Endothelial cell (in vitro differentiated cells): Measurements from ENCODE around the gene MRTFB. TPM values are rescaled to one million over a fixed set of nuclear protein-coding genes. Genes with fewer than 3 reads are reported as not detected.

Experiments
- DNase-seq: peaks from one replicate; pipeline ENCODE4 v3.0.0; 2021; ENCODE audit warnings: low spot score
- H3K27ac Mint-ChIP-seq: one replicate; pipeline ENCODE4 v1.8.0; 2021; ENCODE audit warnings: mixed read lengths, inconsistent platforms; ENCODE audit not compliant: unreplicated experiment
- H3K27me3 Mint-ChIP-seq: one replicate; pipeline ENCODE4 v1.8.0; 2021; ENCODE audit warnings: mild to moderate bottlenecking, moderate library complexity, mixed read lengths, inconsistent platforms; ENCODE audit not compliant: unreplicated experiment
- H3K36me3 Mint-ChIP-seq: one replicate; pipeline ENCODE4 v1.8.0; 2021; ENCODE audit warnings: mild to moderate bottlenecking, low read depth, mixed read lengths, inconsistent platforms; ENCODE audit not compliant: unreplicated experiment
- H3K4me1 Mint-ChIP-seq: one replicate; pipeline ENCODE4 v1.8.0; 2021; ENCODE audit warnings: mild to moderate bottlenecking, mixed read lengths, inconsistent platforms; ENCODE audit not compliant: unreplicated experiment
- H3K4me3 Mint-ChIP-seq: one replicate; pipeline ENCODE4 v1.8.0; 2021; ENCODE audit warnings: mild to moderate bottlenecking, mixed read lengths, inconsistent platforms; ENCODE audit not compliant: unreplicated experiment
- H3K9me3 Mint-ChIP-seq: one replicate; pipeline ENCODE4 v1.8.0; 2021; ENCODE audit warnings: mixed read lengths, inconsistent platforms; ENCODE audit not compliant: unreplicated experiment
- total RNA-seq: library from RNA; stranded (reverse); fragmentation: NEBNext Ultra II Directional; extraction: Animal tissue kit (Norgen Biotek cat#: 25700); gene quantifications from one replicate; pipeline ENCODE4 v1.2.1, GENCODE V29; 2021; ENCODE audit not compliant: unreplicated experiment
- TF ChIP-seq, protein P1 (sequence below): fragments of 200-600 bp; sonication (generic); IDR thresholded peaks from one replicate; pipeline ENCODE4 v1.5.0; 2021; ENCODE audit warnings: antibody characterized with exemption; ENCODE audit not compliant: unreplicated experiment

The MRTFB gene
- total RNA-seq, 1 donor from 2014 or later, result 51.3 TPM

DNA sequence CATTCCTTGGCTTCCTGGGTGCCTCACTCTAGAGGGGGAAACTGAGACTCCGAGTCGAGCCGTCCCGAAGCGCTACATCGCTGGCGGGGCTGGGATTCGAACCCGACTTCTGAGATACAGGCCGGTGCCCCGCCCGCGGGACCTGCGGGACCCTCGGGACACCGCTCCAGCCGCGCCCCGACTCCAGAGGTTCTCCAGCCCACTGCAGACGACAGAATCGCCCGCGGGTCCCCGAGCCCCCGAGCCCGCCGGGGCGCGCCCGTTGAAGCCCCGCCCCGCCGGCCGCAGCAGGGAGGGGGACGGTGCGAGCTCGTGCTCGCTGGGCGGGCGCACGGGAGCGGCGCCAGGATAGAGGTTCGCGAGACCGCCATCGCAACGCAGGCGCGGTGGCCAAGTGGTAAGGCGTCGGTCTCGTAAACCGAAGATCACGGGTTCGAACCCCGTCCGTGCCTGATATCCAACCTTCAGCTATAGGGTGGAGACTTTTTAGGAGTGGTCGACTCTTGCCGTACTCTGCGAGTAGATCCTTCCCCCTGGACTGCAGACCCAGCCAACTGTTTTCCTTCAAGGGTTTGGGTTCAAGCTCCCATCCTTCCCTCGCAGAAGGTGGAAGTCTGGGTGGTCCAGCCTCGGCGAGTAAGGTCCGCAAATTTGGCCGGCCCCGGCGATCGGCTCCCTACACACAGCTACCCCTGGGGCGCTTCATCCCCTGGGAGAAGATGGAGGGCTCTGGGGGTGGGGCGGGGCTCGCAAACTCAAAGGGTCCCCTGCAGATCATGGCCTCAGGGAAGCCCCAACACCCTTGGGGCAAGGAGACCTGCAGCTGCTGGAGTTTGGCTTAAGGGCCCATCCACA lies 214.6 kb downstream of the MRTFB start:
- no peak overlapping the region for H3K27ac Mint-ChIP-seq
- H3K4me1 Mint-ChIP-seq, result peaks cover 3% of the 10 kb centered on the region
- TF ChIP-seq, protein P1, sequence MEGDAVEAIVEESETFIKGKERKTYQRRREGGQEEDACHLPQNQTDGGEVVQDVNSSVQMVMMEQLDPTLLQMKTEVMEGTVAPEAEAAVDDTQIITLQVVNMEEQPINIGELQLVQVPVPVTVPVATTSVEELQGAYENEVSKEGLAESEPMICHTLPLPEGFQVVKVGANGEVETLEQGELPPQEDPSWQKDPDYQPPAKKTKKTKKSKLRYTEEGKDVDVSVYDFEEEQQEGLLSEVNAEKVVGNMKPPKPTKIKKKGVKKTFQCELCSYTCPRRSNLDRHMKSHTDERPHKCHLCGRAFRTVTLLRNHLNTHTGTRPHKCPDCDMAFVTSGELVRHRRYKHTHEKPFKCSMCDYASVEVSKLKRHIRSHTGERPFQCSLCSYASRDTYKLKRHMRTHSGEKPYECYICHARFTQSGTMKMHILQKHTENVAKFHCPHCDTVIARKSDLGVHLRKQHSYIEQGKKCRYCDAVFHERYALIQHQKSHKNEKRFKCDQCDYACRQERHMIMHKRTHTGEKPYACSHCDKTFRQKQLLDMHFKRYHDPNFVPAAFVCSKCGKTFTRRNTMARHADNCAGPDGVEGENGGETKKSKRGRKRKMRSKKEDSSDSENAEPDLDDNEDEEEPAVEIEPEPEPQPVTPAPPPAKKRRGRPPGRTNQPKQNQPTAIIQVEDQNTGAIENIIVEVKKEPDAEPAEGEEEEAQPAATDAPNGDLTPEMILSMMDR, result no peak
- DNase-seq, result peak; percentile 97
- peaks cover 7% of the 10 kb centered on the region for H3K36me3 Mint-ChIP-seq
- H3K9me3 Mint-ChIP-seq, result peaks cover 3% of the 10 kb centered on the region
- peaks cover 14% of the 10 kb centered on the region for H3K27me3 Mint-ChIP-seq
- H3K4me3 Mint-ChIP-seq, result peak overlapping the region; percentile 92

DNA sequence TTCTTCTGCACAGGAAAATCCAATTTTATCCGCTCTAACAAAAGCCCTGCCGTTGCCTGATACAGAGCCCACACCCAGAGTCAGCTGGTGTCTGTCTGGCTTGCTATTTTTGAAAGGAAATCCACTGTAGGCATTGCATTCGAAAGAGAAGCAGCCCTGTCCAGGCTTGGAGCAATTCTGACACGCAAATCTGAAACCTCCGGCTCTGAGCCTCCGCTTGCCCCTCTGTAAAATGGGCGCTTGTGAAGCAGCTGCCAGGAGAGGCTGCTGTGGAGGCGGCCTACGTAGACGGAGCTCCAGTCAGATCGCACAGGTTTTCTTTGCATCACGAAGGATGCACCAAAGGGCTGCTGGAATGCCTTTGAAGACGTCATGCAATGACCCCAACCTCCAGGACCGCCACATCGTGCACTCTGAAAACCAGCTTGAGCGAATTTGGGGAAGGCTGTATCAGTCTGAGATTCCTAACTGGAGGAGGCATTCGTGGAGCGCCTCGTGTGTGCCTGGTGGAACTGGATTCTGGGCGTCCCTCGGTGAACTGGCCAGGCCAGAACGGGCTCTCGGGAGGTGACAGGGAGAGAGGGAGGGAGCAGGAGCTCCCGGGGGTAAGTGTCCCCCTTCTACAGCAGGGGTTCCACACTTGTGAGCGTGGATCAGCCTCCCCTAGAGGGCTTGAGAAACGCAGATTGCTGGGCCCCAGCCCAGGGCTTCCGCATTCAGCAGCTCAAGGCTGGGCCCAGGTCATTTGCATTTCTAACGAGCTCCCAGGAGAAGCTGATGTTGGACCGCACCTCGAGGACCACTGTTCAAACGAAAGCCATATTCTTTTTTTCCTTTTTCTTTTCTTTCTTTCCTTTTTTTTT lies 215.5 kb downstream of the MRTFB start:
- peaks cover 7% of the 10 kb centered on the region for H3K36me3 Mint-ChIP-seq
- no peak overlapping the region for H3K27ac Mint-ChIP-seq
- peak overlapping the region; percentile 83 for H3K4me3 Mint-ChIP-seq
- peaks cover 14% of the 10 kb centered on the region for H3K27me3 Mint-ChIP-seq
- no peak for DNase-seq
- TF ChIP-seq, protein P1, result no peak
- H3K4me1 Mint-ChIP-seq, result peaks cover 3% of the 10 kb centered on the region
- peaks cover 3% of the 10 kb centered on the region for H3K9me3 Mint-ChIP-seq

DNA sequence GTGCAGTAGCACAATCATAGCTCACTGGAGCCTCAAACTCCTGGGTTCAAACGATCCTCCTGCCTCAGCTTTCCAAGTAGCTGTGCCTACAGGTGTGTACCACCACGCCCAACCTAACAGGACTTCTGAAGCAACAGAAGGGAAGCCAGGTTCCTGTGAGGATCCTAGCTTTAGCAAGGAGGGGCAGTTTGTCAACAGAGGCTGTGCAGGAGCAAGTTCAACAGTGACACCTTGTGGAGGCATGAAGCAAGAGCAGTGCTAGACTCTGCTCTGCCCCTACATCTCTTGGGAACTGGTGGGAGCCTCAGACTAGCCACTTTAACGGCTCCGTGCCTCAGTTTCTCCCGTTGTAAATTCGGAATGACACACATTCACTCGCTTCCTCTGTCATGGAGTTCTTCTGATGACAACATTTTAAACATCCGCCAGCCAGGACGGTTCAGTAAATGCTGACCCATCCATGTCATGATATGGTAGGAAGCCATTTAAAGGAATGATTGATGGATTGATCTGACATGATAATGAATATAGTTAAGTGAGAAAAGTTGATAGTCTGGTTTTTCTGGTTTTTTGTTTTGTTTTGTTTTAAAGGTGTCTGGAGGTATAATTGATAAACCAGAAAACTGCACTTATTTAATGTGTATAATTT lies 218.7 kb downstream of the MRTFB start:
- DNase-seq, result no peak
- peaks cover 3% of the 10 kb centered on the region for H3K9me3 Mint-ChIP-seq
- H3K4me3 Mint-ChIP-seq, result no peak overlapping the region
- H3K36me3 Mint-ChIP-seq, result peaks cover 6% of the 10 kb centered on the region
- H3K4me1 Mint-ChIP-seq, result peaks cover 2% of the 10 kb centered on the region
- peaks cover 13% of the 10 kb centered on the region for H3K27me3 Mint-ChIP-seq
- H3K27ac Mint-ChIP-seq, result no peak overlapping the region
- TF ChIP-seq, protein P1, result peak; percentile 66

DNA sequence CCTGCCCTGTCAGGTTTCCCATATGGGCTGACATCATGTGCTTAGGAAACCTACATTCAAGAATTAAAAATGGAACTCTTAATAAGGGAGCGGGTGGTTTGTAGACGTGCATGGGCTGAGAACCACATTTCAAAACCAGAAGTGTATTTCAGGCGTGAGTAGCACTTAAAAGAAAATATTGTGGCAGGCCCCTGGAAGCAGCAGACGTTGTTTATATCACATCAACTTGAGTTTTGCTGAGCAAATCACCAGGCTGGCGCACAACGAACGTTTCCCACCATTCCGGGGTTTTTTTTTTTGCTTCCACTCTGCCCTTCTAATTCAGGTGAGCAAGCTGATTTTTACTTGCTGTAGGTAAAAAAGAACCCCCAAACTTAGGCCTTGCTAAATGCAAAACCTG lies 220.2 kb downstream of the MRTFB start:
- TF ChIP-seq, protein P1, result no peak
- Mint-ChIP-seq H3K4me3 (no peak overlapping the region), H3K4me1 (no peaks in the 10 kb centered on the region), H3K9me3 (peaks cover 3% of the 10 kb centered on the region), H3K27me3 (peaks cover 7% of the 10 kb centered on the region), H3K27ac (no peak overlapping the region), H3K36me3 (peaks cover 3% of the 10 kb centered on the region)
- no peak for DNase-seq
